Left lobe of liver (tissue), 1 donor: ENCODE measurements around the gene HNF1B. TPM values are rescaled to one million over a fixed set of nuclear protein-coding genes. Genes with fewer than 3 reads are reported as not detected.

Experiments used
- total RNA-seq: library from RNA; stranded (reverse); gene quantifications from one replicate; pipeline ENCODE4 v1.2.1, GENCODE V29; 2021
- donor health status: DM: no; HTN: yes; CAD: no.

Gene HNF1B
- total RNA-seq, 1 donor from 2014 or later = 8.4 TPM

Other genes with a start within 250 kb of the HNF1B start
- 15.7 TPM for gene SYNRG, start 135.6 kb downstream of the HNF1B start, total RNA-seq
- 10.1 TPM for gene DDX52, start 101.6 kb downstream of the HNF1B start, total RNA-seq
- not detected for gene TBC1D3K, start 179.4 kb upstream of the HNF1B start, total RNA-seq
- 10.4 TPM for gene TBC1D3L, start 244.0 kb upstream of the HNF1B start, total RNA-seq